SU-DHL-6 (cell line): ENCODE data around the gene MXI1.
"Not testable (repeated sequence)": the region's sequence is repeated elsewhere in the genome, so short reads cannot be mapped to it uniquely, and the experiment has no call there.

Experiments
- CTCF ChIP-seq: fragments of 200-600 bp; sonication (generic); IDR thresholded peaks from one replicate; pipeline ENCODE4 v1.5.1; 2017; ENCODE audit warnings: antibody characterized with exemption, mild to moderate bottlenecking, low read length, moderate library complexity; ENCODE audit not compliant: insufficient read depth, poor library complexity, severe bottlenecking
- EZH2phosphoT487 ChIP-seq: fragments of 200-600 bp; sonication (generic), shearing (Covaris generic); conservative IDR thresholded peaks from 2 replicates; pipeline ENCODE4 v1.6.1; 2018; ENCODE audit warnings: mild to moderate bottlenecking, antibody characterized with exemption, low read length, moderate library complexity, mixed read lengths

GRCh38 chr10:110249489-110249888 lies 42.1 kb downstream of the MXI1 start:
- not testable (repeated sequence) for TF ChIP-seq CTCF, EZH2phosphoT487
